ENCODE measurements around the gene SNX10. TPM values are rescaled to one million over a fixed set of nuclear protein-coding genes. Genes with fewer than 3 reads are reported as not detected.

SNX10 gene
- total and polyA plus RNA-seq, 8 donors = 0.58 to 55.0 (median 3.0) TPM; not detected in 2

GRCh38 chr7:26265065-26265464 lies 26.6 kb upstream of the SNX10 start:
- WGBS, 5 donors = 81 to 95% (median 86%) methylated on average over 6 of the region's 6 CpGs
- Histone ChIP-seq H3K36me3 (no peaks in the 10 kb centered on the region), H3K4me3 (no peak overlapping the region), H3K27ac (no peak overlapping the region), H3K4me1 (no peaks in the 10 kb centered on the region), H3K9me3 (peaks cover 0 to 15% (median 4%) of the 10 kb centered on the region in 4 donors), H3K27me3 (peaks cover 0 to 5% (median 0%) of the 10 kb centered on the region in 3 donors)
- no peak for DNase-seq
- intact Hi-C loops (cut with DNase I; ENCODE audit: low total_unique reads) = no loop called here
- TF ChIP-seq POLR2A (IDR thresholded peaks at IDR 0.05) (no peak), EP300 (IDR thresholded peaks at IDR 0.05) (no peak), POLR2AphosphoS5 (IDR thresholded peaks at IDR 0.05) (no peak), CTCF (IDR thresholded peaks at IDR 0.05) (no peak)

- Histone ChIP-seq H3K27me3 (peaks cover 0 to 5% (median 0%) of the 10 kb centered on the region in 3 donors), H3K4me3 (no peak overlapping the region), H3K36me3 (no peaks in the 10 kb centered on the region), H3K4me1 (no peaks in the 10 kb centered on the region), H3K9me3 (peaks cover 0 to 15% (median 4%) of the 10 kb centered on the region in 4 donors), H3K27ac (no peak overlapping the region)
- TF ChIP-seq CTCF (IDR thresholded peaks at IDR 0.05) (no peak), EP300 (IDR thresholded peaks at IDR 0.05) (no peak)
- no peak for DNase-seq
- WGBS, 5 donors = 77 to 87% (median 83%) methylated on average over 5 of the region's 5 CpGs
- intact Hi-C loops (cut with DNase I; ENCODE audit: low total_unique reads) = no loop called here
These were observed 26.1 kb upstream of the SNX10 start for GRCh38 chr7:26265499-26266075.

- TF ChIP-seq POLR2AphosphoS5 (IDR thresholded peaks at IDR 0.05) (no peak), EP300 (IDR thresholded peaks at IDR 0.05) (no peak), CTCF (IDR thresholded peaks at IDR 0.05) (no peak), POLR2A (IDR thresholded peaks at IDR 0.05) (no peak)
- Histone ChIP-seq H3K4me3 (no peak overlapping the region), H3K27me3 (peaks cover 0 to 5% (median 0%) of the 10 kb centered on the region in 3 donors), H3K27ac (no peak overlapping the region), H3K36me3 (no peaks in the 10 kb centered on the region), H3K4me1 (no peaks in the 10 kb centered on the region), H3K9me3 (peaks cover 0 to 15% (median 4%) of the 10 kb centered on the region in 4 donors)
- DNase-seq = no peak
- intact Hi-C loops (cut with DNase I; ENCODE audit: low total_unique reads) = no loop called here
- 78 to 96% (median 93%) methylated on average over 9 of the region's 9 CpGs for WGBS, 5 donors
These were observed 24.0 kb upstream of the SNX10 start for GRCh38 chr7:26267601-26268166.

GRCh38 chr7:26275213-26275612 lies 16.4 kb upstream of the SNX10 start:
- no peaks in the 10 kb centered on the region for H3K4me1 ChIP-seq
- no peaks in the 10 kb centered on the region for H3K9me3 ChIP-seq
- no peaks in the 10 kb centered on the region for H3K36me3 ChIP-seq
- 61 to 78% (median 76%) methylated on average over 3 of the region's 3 CpGs for WGBS, 5 donors
- H3K27me3 ChIP-seq = no peaks in the 10 kb centered on the region
- no peak for TF ChIP-seq POLR2AphosphoS5 (IDR thresholded peaks at IDR 0.05)
- no peak for TF ChIP-seq CTCF (IDR thresholded peaks at IDR 0.05)
- no peak for TF ChIP-seq POLR2A (IDR thresholded peaks at IDR 0.05)
- no peak for TF ChIP-seq EP300 (IDR thresholded peaks at IDR 0.05)
- no peak overlapping the region for H3K27ac ChIP-seq
- no peak overlapping the region for H3K4me3 ChIP-seq
- intact Hi-C loops (cut with DNase I; ENCODE audit: low total_unique reads) = no loop called here
- no peak for DNase-seq
